GM12891 (cell line): ENCODE data around the gene UBE2E2.

Source experiments
- POLR2AphosphoS5 ChIP-seq: IDR thresholded peaks from 2 replicates; pipeline ENCODE4 v1.6.1; 2011; ENCODE audit warnings: low read depth, low read length, control low read depth
- SPI1 ChIP-seq: IDR thresholded peaks from 2 replicates; pipeline ENCODE4 v1.6.1; 2011; ENCODE audit warnings: low read depth, low read length, control low read depth

- TF ChIP-seq SPI1 (no peak), POLR2AphosphoS5 (no peak)
Measured at GRCh38 chr3:23587513-23587912, 384.4 kb downstream of the UBE2E2 start.
